GM12878 (cell line): ENCODE measurements around the gene MEIOSIN. TPM values are rescaled to one million over a fixed set of nuclear protein-coding genes. Genes with fewer than 3 reads are reported as not detected.

Experiments used
- ATAC-seq: fragments of 200-7000 bp; cut with Tn5 transposase; 3 replicates; pipeline ENCODE4 v1.9.1; 2020; ENCODE audit warnings: mild to moderate bottlenecking, moderate library complexity
- BruUV-seq: library from RNA; stranded (reverse); fragments of 400-500 nt; replicated peaks from 2 replicates; lab custom pipeline; 2021; lab: Mats Ljungman, UMichigan
- CTCF ChIA-PET: fragments of 300-600 bp; sonication (Branson Sonifier 250); formaldehyde crosslinking; extraction: SDS; loops from one replicate; lab custom pipeline; 2021; ENCODE audit warnings: inconsistent platforms; lab: Yijun Ruan, JAX
- POLR2A ChIA-PET: fragments of 350-600 bp; formaldehyde crosslinking; extraction: SDS; loops from one replicate; lab custom pipeline; 2021; ENCODE audit warnings: inconsistent platforms; lab: Charles Lee
- RAD21 ChIA-PET: fragments of 300-600 bp; sonication (Branson Sonifier 250); formaldehyde crosslinking; loops from one replicate; lab custom pipeline; 2023; ENCODE audit warnings: antibody characterized with exemption; ENCODE audit not compliant: unreplicated experiment; lab: Charles Lee
- SMC1A ChIA-PET: fragments of 300-600 bp; sonication (Branson Sonifier 250); formaldehyde crosslinking; loops from one replicate; lab custom pipeline; 2023; ENCODE audit not compliant: unreplicated experiment, uncharacterized antibody; lab: Charles Lee
- DNase-seq: peaks from one replicate; pipeline ENCODE4 v3.0.0-alpha.2; 2011; ENCODE audit warnings: low read depth, low spot score
- FAIRE-seq: peaks from 3 replicates; lab custom pipeline; 2011; peaks lifted over from hg19 to GRCh38; lab: Jason Lieb, UNC
- H2AFZ ChIP-seq: 2 replicates; pipeline ENCODE4 v1.6.0; 2011; ENCODE audit warnings: low read depth, low read length, control low read depth; ENCODE audit not compliant: control insufficient read depth
- H3K27ac ChIP-seq: 2 replicates; pipeline ENCODE4 v1.5.1; 2011; ENCODE audit warnings: control low read depth; ENCODE audit not compliant: control insufficient read depth, insufficient read depth
- H3K27me3 ChIP-seq, 2 experiments: replicated peaks in 1 of 2; 2 replicates each; pipeline versions ENCODE4 v1.6.0 to v1.6.1; 2011; ENCODE audit warnings: low read length in 1 of 2; ENCODE audit not compliant: control insufficient read depth in 2 of 2, insufficient read depth in 2 of 2
- H3K36me3 ChIP-seq, 2 experiments: 2 replicates each; pipeline ENCODE4 v1.5.1; 2011; ENCODE audit warnings: low read length in 1 of 2; ENCODE audit not compliant: control insufficient read depth in 2 of 2, insufficient read depth in 2 of 2
- H3K4me1 ChIP-seq: 2 replicates; pipeline ENCODE4 v1.6.1; 2011; ENCODE audit warnings: mild to moderate bottlenecking, low read length, moderate library complexity, mixed read lengths; ENCODE audit not compliant: control insufficient read depth, insufficient read depth
- H3K4me2 ChIP-seq: 2 replicates; pipeline ENCODE4 v1.6.0; 2011; ENCODE audit warnings: control low read depth; ENCODE audit not compliant: control insufficient read depth, insufficient read depth
- H3K4me3 ChIP-seq: fragments of 200-600 bp; sonication (generic); 2 replicates; pipeline ENCODE4 v1.5.1; 2016
- H3K79me2 ChIP-seq: 2 replicates; pipeline ENCODE4 v1.6.0; 2011; ENCODE audit warnings: low read length; ENCODE audit not compliant: control insufficient read depth, insufficient read depth
- H3K9ac ChIP-seq: 2 replicates; pipeline ENCODE4 v1.8.0; 2011; ENCODE audit warnings: low read length, control low read depth, mixed read lengths; ENCODE audit not compliant: control insufficient read depth, insufficient read depth
- H3K9me3 ChIP-seq: replicated peaks from 3 replicates; pipeline ENCODE4 v1.5.1; 2011; ENCODE audit warnings: mild to moderate bottlenecking, low read length; ENCODE audit not compliant: control insufficient read depth, insufficient read depth
- H4K20me1 ChIP-seq: 2 replicates; pipeline ENCODE4 v1.6.0; 2011; ENCODE audit not compliant: control insufficient read depth, insufficient read depth
- ASH2L ChIP-seq: fragments of 300-600, 200-600 bp; sonication (generic); IDR thresholded peaks from 2 replicates; pipeline ENCODE4 v1.6.1; 2017; ENCODE audit warnings: low read depth, mild to moderate bottlenecking, borderline replicate concordance
- BCL11A ChIP-seq: IDR thresholded peaks from 2 replicates; pipeline ENCODE4 v1.6.1; 2011; ENCODE audit warnings: low read depth, low read length
- CBX3 ChIP-seq: fragments of 200-600 bp; sonication (generic); IDR thresholded peaks from 2 replicates; pipeline ENCODE4 v1.6.1; 2016; ENCODE audit warnings: low read depth, borderline replicate concordance
- CEBPZ ChIP-seq: fragments of 150-350 bp; IDR thresholded peaks from 2 replicates; pipeline ENCODE4 v1.6.1; 2016; ENCODE audit warnings: low read depth, low read length
- CHD2 ChIP-seq: IDR thresholded peaks from 2 replicates; pipeline ENCODE4 v1.6.1; 2011; ENCODE audit warnings: low read depth, low read length, improper control_type of control experiment, borderline replicate concordance
- CREM ChIP-seq: IDR thresholded peaks from 2 replicates; pipeline ENCODE4 v1.6.1; 2014; ENCODE audit warnings: antibody characterized with exemption, low read depth
- EGR1 ChIP-seq, 2 experiments: IDR thresholded peaks; 1 replicate in 1 of 2; 2 replicates in 1 of 2; pipeline ENCODE4 v1.6.1; 2011 to 2012; ENCODE audit warnings: low read depth in 2 of 2, low read length in 2 of 2, borderline replicate concordance in 1 of 2, mild to moderate bottlenecking in 1 of 2, moderate library complexity in 1 of 2
- FOXK2 ChIP-seq: fragments of 450-650 bp; IDR thresholded peaks from 2 replicates; pipeline ENCODE4 v1.6.1; 2017; ENCODE audit warnings: mild to moderate bottlenecking, moderate library complexity
- HDAC2 ChIP-seq: fragments of 200-600 bp; sonication (generic); IDR thresholded peaks from 2 replicates; pipeline ENCODE4 v1.6.1; 2017
- NFIC ChIP-seq: IDR thresholded peaks from 2 replicates; pipeline ENCODE4 v1.6.1; 2012; ENCODE audit warnings: low read depth, mild to moderate bottlenecking, inconsistent platforms, low read length, moderate library complexity
- NR2C1 ChIP-seq: fragments of 450-650 bp; IDR thresholded peaks from 2 replicates; pipeline ENCODE4 v1.6.1; 2017; ENCODE audit warnings: antibody characterized with exemption, mild to moderate bottlenecking, moderate library complexity
- RCOR1 ChIP-seq: conservative IDR thresholded peaks from 2 replicates; pipeline ENCODE4 v1.6.1; 2012; ENCODE audit warnings: low read depth, low read length, improper control_type of control experiment
- RFX5 ChIP-seq: IDR thresholded peaks from 2 replicates; pipeline ENCODE4 v1.6.1; 2011; ENCODE audit warnings: low read depth, low read length, improper control_type of control experiment
- SMAD1 ChIP-seq: fragments of 450-650 bp; IDR thresholded peaks from 2 replicates; pipeline ENCODE4 v1.6.1; 2018; ENCODE audit warnings: mild to moderate bottlenecking, low read depth; ENCODE audit not compliant: partially characterized antibody
- SRF ChIP-seq, 2 experiments: IDR thresholded peaks; 2 replicates each; pipeline ENCODE4 v1.6.1; 2011; ENCODE audit warnings: low read depth in 2 of 2, low read length in 2 of 2, mild to moderate bottlenecking in 1 of 2, moderate library complexity in 1 of 2
- TBL1XR1 ChIP-seq: IDR thresholded peaks from 2 replicates; pipeline ENCODE4 v1.6.1; 2012; ENCODE audit warnings: low read depth, low read length, improper control_type of control experiment
- TCF7 ChIP-seq: IDR thresholded peaks from 2 replicates; pipeline ENCODE4 v1.6.1; 2014; ENCODE audit warnings: antibody characterized with exemption, borderline replicate concordance
- ZBTB11 ChIP-seq: fragments of 450-650 bp; formaldehyde crosslinking; IDR thresholded peaks from 2 replicates; pipeline ENCODE4 v1.5.0; 2022; ENCODE audit warnings: mild to moderate bottlenecking, missing genetic modification characterization
- ZNF207 ChIP-seq: fragments of 450-650 bp; IDR thresholded peaks from 2 replicates; pipeline ENCODE4 v1.6.1; 2014; ENCODE audit warnings: antibody characterized with exemption, mild to moderate bottlenecking, borderline replicate concordance
- ZNF622 ChIP-seq: fragments of 450-650 bp; IDR thresholded peaks from 2 replicates; pipeline ENCODE4 v1.6.1; 2017; ENCODE audit warnings: mild to moderate bottlenecking, inconsistent platforms
- WGBS: methylation state at CpG from one replicate; pipeline ENCODE4 v1.1.6; 2016; ENCODE audit warnings: low lambda C conversion rate; ENCODE audit not compliant: insufficient replicate concordance, insufficient coverage; ENCODE audit errors: missing lambda C conversion rate; 5-methylcytosine and 5-hydroxymethylcytosine counted together
- in situ Hi-C: fragments of 300-500 bp; cut with MboI; formaldehyde crosslinking; loops from 9 replicates; pipeline ENCODE4 v1.14.3; 2018; ENCODE audit warnings: mixed read lengths
- intact Hi-C: fragments of 100-400 bp; cut with micrococcal nuclease; formaldehyde crosslinking; loops from one replicate; pipeline ENCODE4 v1.14.2; 2022; ENCODE audit not compliant: unreplicated experiment
- polyA plus RNA-seq, 11 experiments: library from polyadenylated mRNA; depleted of rRNA in 4 of 11; unstranded in 6 of 11; stranded (reverse) in 5 of 11; fragments of >200 nt; fragmentation: Nextera tagmentation in 4 of 11; fragmentation: Illumina TruSeq in 1 of 11; extraction: Ambion mirVana in 4 of 11; extraction: Trizol in 1 of 11; gene quantifications; 1 replicate in 1 of 11; 2 replicates in 10 of 11; pipeline versions ENCODE4 v1.2.1 to v1.2.3, GENCODE V29; 2011 to 2016; ENCODE audit warnings: inconsistent platforms in 2 of 11, missing spikeins in 2 of 11, low read depth in 1 of 11
- total RNA-seq, 4 experiments: library from RNA; depleted of rRNA in 3 of 4; stranded (reverse); fragments of >200 nt in 3 of 4; fragmentation: Illumina TruSeq in 1 of 4; extraction: Trizol in 1 of 4; gene quantifications; 2 replicates each; pipeline versions ENCODE4 v1.2.1 to v1.2.3, GENCODE V29; 2013 to 2021

Gene MEIOSIN
- total and polyA plus RNA-seq, 10 of the 15 experiments (the other 5 are each of a cell fraction or from before 2014, with no cell fraction given) = 0.05 to 0.66 (median 0.14) TPM; not detected in 4

- DNase-seq (no peak), ATAC-seq (peak; percentile 16), FAIRE-seq (no peak)
- in situ Hi-C loops (no loop called here), intact Hi-C loops (no loop called here)
- peaks cover 2 to 12% of the 10 kb centered on the region in 2 experiments; a peak in 3 of 4 replicates for H3K36me3 ChIP-seq
- H3K4me3 ChIP-seq = peak overlapping the region; percentile 98; the same call in 1 of the 2 replicates
- CTCF ChIA-PET = interaction anchor here (0.9 to 3.1 kb wide), 5 partner anchors 8 to 97 kb away, joined by 3 to 13 read pairs (median 4); partner anchors contain the start of gene SIX5
- SMC1A ChIA-PET = no interaction called here
- no peak overlapping the region for H2AFZ ChIP-seq
- H3K9me3 ChIP-seq = no peaks in the 10 kb centered on the region
- no peak overlapping the region for H3K27ac ChIP-seq
- H4K20me1 ChIP-seq = no peaks in the 10 kb centered on the region
- BruUV-seq = no TSS peak
- POLR2A ChIA-PET = interaction anchor here (0.6 to 2.9 kb wide), 2 partner anchors 21 to 1787 kb away, joined by 3 to 20 read pairs; partner anchors contain the start of gene SIX5
- RAD21 ChIA-PET = interaction anchor here (2.7 kb wide), 1 partner anchor 21 kb away, joined by 18 read pairs; the partner anchor contains the start of gene SIX5
- H3K79me2 ChIP-seq = peaks cover 19% of the 10 kb centered on the region
- no peak overlapping the region for H3K9ac ChIP-seq
- no peaks in the 10 kb centered on the region for H3K27me3 ChIP-seq
- WGBS = 24% methylated on average over 8 of the region's 8 CpGs
- H3K4me1 ChIP-seq = peaks cover 14% of the 10 kb centered on the region
- peak overlapping the region; percentile 32 for H3K4me2 ChIP-seq
- no peak for TF ChIP-seq CREM
- no peak for TF ChIP-seq ASH2L
- no peak for TF ChIP-seq ZNF622
- no peak for TF ChIP-seq SMAD1
- no peak for TF ChIP-seq CHD2
- TF ChIP-seq NR2C1 = no peak
- no peak for TF ChIP-seq TCF7
- no peak for TF ChIP-seq SRF (IDR thresholded peaks at IDR 0.05; ENCODE audit: low read depth in 2 of 2, low read length in 2 of 2)
- peak; percentile 43; the same call in 1 of the 2 replicates for TF ChIP-seq NFIC
- peak in 1 of 2 experiments; percentile 71; a peak in 2 of 3 replicates for TF ChIP-seq EGR1 (IDR thresholded peaks at IDR 0.05; ENCODE audit: borderline replicate concordance in 1 of 2, low read depth in 2 of 2, low read length in 2 of 2)
- TF ChIP-seq RCOR1 = no peak
- TF ChIP-seq CEBPZ = no peak
- no peak for TF ChIP-seq FOXK2
- 0 out of 2 replicates have a peak, but pooled peaks have one; percentile 38 for TF ChIP-seq TBL1XR1
- no peak for TF ChIP-seq ZNF207
- no peak for TF ChIP-seq CBX3
- TF ChIP-seq RFX5 = no peak
- no peak for TF ChIP-seq ZBTB11 (CRISPR knock-in tag)
- 0 out of 2 replicates have a peak, but pooled peaks have one; percentile 19 for TF ChIP-seq BCL11A
- no peak for TF ChIP-seq HDAC2
Observed at GRCh38 chr19:45790942-45791341, 57.7 kb downstream of the MEIOSIN start.
